NCI-H2196 (cell line): ENCODE measurements around the gene APOC1.

Source experiments
- DNase-seq: peaks from one replicate; lab custom pipeline; 2025; ENCODE audit not compliant: unreplicated experiment; lab: John Stamatoyannopoulos, UW

The APOC1 gene

DNA sequence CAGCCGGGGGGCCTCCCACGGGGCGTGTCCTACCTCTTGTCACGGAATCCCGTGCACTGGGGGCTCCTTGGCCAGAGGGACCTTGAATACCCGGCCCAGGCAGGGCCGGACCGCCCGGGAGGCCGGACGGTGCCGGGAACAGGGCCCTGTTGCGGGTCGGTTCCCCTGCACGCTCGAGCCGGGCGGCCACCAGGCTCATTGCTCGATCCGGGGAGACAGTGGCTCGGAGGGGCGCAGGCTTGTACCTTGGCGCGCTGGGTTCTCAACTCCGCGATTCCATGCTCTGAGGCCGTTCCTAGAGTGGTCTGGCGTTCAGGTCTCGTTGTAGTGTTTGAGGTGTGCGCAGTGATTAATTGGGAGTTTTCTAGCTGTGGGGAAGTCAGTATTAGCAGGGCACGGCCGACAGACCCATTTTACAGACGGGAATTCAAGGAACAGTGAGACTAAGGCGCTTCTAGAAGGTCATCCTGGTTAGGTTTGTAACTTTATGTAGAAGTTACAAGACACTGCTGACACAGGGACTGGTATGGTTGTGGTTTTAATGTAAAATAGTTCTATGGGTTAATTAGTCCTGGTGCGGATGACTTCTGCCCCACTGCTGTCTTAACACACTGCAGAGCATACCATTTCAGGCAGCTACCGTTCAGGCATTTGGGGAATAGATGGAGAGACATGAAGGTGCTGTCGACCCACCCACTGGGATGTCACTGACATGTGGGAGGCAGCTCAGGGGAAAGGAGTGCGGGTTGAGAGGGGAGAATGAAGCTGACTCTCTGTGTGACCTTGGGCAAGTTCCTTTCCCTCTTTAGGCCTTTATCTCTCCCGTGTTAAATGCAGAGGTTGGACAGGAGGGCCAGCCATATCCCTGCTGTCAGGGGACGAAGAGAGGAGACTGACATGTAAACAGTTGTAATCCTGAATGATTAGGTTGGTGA, 41.4 kb downstream of the APOC1 start:
- DNase-seq: no peak

DNA sequence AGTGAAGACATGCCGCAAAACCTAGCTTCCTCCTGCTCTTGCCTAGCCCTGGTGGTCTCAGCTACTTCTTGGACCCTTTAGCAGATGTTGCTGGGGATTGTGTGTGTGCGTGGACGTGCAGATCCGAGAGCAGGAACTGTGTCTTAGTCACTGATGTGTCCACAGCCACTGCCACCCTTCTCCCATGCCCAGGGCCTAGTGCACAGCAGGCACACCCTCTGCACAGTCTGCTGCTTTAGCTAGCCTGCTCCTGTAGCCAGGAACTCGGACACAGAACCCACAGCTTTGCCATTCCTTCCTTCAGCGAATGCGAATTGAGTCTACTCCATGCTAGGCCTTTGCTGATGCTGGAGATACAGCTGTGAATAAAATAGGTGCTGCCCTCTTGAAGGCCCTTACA, 43.1 kb downstream of the APOC1 start:
- DNase-seq: no peak

DNA sequence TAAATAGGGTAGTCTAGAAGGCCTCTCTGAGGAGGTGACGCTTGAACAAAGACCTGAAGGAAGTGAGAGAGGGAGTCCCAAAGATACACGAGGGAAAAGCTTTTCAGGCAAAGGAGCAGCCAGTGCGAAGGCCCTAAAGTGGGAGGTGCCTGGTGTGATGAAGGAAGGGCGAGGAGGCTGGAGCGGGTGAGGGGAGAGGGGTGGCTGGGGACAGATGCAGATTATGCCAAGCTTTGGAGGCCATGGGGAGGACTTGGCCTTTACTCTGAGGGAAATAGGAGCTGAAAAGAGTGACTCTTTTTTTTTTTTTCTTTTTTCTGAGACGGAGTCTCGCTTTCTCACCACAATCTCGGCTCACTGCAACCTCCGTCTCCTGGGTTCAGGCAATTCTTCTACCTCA, 43.7 kb downstream of the APOC1 start:
- no peak for DNase-seq

DNA sequence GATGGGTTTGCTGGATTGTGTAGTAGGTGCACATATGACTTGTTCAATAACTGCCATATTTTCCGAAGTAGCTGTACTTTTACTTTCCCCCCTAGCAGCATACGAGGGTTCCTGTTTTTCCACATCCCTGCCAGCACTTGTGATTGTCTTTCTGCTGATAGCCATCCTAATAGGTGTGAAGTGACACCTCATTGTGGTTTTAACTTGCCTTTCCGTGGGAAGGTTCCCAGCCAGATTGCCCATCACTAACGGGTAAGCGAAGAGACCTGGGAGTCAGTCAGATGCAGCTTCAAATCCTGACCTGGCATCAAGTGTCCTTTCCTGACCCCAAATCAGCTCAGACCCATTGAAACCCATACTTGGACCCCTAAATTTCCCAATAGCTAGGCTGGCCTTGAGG, 45.3 kb downstream of the APOC1 start:
- no peak for DNase-seq

DNA sequence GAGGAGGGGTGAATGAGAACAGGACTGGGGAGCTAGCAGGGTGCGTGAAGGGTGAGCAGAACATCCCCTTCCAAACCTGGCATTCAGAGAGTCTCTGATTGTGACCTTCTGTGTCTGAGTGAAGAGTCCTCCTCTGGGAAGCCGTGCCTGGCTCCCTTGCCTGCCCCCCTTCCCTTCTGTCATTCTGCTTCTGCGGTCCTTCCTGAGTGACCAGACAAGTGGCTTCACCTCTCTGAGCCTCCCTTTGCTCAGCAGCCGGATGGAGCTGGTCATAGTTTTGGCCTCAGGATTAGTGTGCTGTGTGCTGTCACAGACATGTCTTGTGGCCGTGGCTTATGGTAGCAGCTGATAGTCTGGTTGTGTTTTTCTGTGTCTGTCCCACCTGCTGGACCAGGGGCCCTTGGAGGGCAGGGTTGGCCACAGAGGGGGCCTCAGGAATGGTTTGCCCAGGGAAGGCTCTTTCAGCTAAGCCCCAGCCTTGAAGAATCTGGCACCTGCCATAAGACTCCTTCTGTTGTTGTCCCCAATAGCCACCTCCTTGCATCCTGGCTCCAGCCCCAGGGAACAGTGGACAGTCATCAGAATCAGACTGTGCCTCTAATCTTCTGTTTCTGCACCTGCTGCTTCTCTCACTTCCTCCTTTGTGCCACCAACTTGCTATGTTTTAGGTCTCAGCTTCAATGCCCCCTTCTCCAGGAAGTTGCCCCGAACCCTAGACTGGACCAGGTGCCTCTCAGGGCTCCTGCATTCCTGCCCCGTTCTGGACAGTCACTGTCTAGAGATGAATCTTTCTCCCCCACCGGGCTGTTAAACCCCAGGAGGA, 46.7 kb downstream of the APOC1 start:
- no peak for DNase-seq

DNA sequence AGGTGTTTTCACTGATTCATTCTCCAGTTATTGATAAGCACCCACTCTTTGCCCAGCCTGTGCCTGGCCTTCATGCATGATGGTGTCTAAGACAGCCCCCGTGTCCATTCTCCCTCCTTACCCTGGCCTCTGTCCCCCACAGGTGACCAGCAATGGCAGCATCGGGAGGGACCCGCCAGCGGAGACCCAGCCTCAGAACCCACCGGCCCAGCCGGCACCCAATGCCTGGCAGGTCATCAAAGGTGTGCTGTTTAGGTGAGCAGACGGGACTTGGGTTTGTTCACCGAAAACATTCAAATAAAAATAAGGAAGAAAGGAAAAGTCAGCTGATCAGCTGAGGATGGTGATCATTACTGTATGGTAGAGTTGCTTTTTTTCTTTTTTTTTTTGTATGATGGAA, 47.4 kb downstream of the APOC1 start:
- DNase-seq: no peak

DNA sequence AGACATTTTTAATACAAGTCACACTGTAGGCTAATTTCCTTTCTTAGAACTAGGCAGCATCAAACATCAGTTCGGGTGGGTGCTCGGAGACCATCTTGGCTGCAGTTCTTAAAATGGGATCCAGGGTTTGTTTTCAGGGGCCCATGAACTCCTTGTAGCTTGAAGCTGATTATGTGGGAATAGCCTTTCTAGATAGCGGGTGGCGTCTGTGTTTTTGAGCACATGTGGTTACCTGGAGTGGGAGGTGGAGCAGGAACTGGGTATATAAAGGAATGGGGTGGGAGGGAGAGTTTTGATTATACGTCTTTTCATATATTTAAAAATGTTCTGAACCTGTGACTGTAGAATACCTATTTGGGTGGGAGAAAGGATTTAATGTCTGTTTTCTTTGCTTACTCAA, 53.7 kb downstream of the APOC1 start:
- DNase-seq: no peak

DNA sequence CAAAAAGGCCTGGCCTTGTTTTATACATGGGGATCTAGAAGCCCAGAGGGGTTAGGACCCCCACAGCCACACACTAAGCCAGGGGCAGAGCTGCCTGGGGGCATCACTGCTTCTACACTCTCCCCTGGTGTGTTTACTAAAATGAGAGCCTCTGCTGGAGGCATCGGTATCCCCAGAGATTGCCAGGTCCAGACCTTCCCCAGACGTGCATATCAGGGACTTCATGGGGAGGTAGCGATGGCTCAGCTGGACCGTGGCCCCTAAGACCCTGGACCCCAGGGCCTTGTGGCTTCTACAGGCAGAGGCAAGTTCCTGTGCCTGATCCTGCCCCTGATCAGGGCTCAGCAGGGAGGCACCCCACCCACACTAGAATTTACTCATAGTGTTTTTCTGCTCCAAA, 54.3 kb downstream of the APOC1 start:
- no peak for DNase-seq
